Osteoblast (primary cell): ENCODE data around the gene PRKN. TPM values are rescaled to one million over a fixed set of nuclear protein-coding genes. Genes with fewer than 3 reads are reported as not detected.

ENCODE experiments used
- DNase-seq: peaks from one replicate; pipeline ENCODE4 v3.0.0; 2011; ENCODE audit warnings: low spot score, mixed read lengths; ENCODE audit not compliant: insufficient read length; ENCODE audit errors: missing footprints
- H2AFZ ChIP-seq: 2 replicates; pipeline ENCODE4 v1.6.0; 2011; ENCODE audit warnings: mild to moderate bottlenecking, low read length
- H3K27ac ChIP-seq: 2 replicates; pipeline ENCODE4 v1.5.1; 2011; ENCODE audit warnings: mild to moderate bottlenecking, low read depth, low read length, moderate library complexity
- H3K27me3 ChIP-seq: 2 replicates; pipeline ENCODE4 v1.6.0; 2012; ENCODE audit warnings: mild to moderate bottlenecking, control low read depth, inconsistent platforms, low read length, moderate library complexity; ENCODE audit not compliant: insufficient read depth
- H3K36me3 ChIP-seq: 2 replicates; pipeline ENCODE4 v1.5.1; 2011; ENCODE audit warnings: mild to moderate bottlenecking, low read length, control low read depth, moderate library complexity; ENCODE audit not compliant: insufficient read depth
- H3K4me1 ChIP-seq: 2 replicates; pipeline ENCODE4 v1.5.1; 2011; ENCODE audit warnings: mild to moderate bottlenecking, low read length, control low read depth, moderate library complexity; ENCODE audit not compliant: insufficient read depth
- H3K4me2 ChIP-seq: 2 replicates; pipeline ENCODE4 v1.6.0; 2011; ENCODE audit warnings: mild to moderate bottlenecking, low read length; ENCODE audit not compliant: insufficient read depth
- H3K4me3 ChIP-seq: fragments of 200-600 bp; sonication (generic); 3 replicates; pipeline ENCODE4 v1.5.1; 2012; ENCODE audit warnings: mild to moderate bottlenecking, low read length, inconsistent platforms; ENCODE audit not compliant: insufficient read depth
- H3K79me2 ChIP-seq: 2 replicates; pipeline ENCODE4 v1.6.0; 2012; ENCODE audit warnings: mild to moderate bottlenecking, low read length, control low read depth, inconsistent platforms; ENCODE audit not compliant: insufficient read depth
- H3K9me3 ChIP-seq: 2 replicates; pipeline ENCODE4 v1.5.1; 2011; ENCODE audit warnings: low read depth, low read length, control low read depth
- H4K20me1 ChIP-seq: 2 replicates; pipeline ENCODE4 v1.6.0; 2012; ENCODE audit warnings: mild to moderate bottlenecking, low read length, control low read depth; ENCODE audit not compliant: insufficient read depth
- total RNA-seq: library from RNA; depleted of rRNA; stranded (reverse); fragments of >200 nt; gene quantifications from 2 replicates; pipeline ENCODE4 v1.2.3, GENCODE V29; 2012
- TF ChIP-seq, protein P1 (sequence below): IDR thresholded peaks from 2 replicates; pipeline ENCODE4 v1.5.1; 2011; ENCODE audit warnings: mild to moderate bottlenecking, low read depth, low read length, moderate library complexity; ENCODE audit errors: extremely low read depth

Gene PRKN
- total RNA-seq, 1 donor: 2.9 TPM

DNA sequence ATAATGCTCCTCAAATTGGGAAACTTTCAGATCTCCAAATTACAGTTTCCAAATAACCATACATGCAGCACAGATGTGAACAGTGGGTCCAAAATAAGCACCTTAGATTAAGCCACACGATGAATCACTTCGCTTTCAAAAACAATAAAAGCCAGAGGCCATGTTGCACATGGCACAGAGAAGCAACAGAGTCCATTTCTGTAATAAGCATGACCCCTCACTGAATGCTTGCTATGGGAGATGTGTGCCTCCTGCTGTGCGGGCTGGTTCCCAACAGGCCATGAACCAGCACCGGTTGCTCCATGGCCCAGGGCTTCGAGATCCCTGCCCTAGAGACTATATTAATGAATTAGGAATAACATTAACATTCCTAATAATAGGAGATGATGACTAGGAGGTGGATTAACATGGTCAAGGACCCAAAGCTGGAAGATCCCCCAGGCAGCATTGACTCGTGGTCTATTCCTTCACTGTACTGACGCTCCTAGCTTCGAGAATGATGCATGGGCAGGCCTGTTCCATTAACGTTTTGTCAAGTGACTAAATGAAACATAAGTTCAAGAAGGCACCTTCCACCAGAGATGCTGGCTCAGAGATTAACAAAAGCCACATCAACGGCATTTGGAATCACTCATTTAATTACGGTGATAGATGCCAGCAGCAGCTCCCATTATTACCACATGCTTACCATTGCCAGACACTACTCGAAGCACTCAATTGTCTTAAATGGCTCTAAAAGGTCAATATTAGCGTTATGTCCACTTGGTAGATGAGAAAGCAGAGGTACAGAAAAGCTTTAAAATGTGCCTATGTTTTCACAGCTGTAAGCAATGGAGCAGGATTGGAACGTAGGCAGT lies 983.1 kb downstream of the PRKN start:
- Histone ChIP-seq H3K27me3 (no peaks in the 10 kb centered on the region), H3K36me3 (no peaks in the 10 kb centered on the region), H3K4me2 (no peak overlapping the region), H3K4me1 (no peaks in the 10 kb centered on the region), H4K20me1 (no peaks in the 10 kb centered on the region), H3K4me3 (no peak overlapping the region), H3K9me3 (peaks cover 3% of the 10 kb centered on the region), H2AFZ (no peak overlapping the region), H3K27ac (no peak overlapping the region), H3K79me2 (no peaks in the 10 kb centered on the region)
- TF ChIP-seq, protein P1, sequence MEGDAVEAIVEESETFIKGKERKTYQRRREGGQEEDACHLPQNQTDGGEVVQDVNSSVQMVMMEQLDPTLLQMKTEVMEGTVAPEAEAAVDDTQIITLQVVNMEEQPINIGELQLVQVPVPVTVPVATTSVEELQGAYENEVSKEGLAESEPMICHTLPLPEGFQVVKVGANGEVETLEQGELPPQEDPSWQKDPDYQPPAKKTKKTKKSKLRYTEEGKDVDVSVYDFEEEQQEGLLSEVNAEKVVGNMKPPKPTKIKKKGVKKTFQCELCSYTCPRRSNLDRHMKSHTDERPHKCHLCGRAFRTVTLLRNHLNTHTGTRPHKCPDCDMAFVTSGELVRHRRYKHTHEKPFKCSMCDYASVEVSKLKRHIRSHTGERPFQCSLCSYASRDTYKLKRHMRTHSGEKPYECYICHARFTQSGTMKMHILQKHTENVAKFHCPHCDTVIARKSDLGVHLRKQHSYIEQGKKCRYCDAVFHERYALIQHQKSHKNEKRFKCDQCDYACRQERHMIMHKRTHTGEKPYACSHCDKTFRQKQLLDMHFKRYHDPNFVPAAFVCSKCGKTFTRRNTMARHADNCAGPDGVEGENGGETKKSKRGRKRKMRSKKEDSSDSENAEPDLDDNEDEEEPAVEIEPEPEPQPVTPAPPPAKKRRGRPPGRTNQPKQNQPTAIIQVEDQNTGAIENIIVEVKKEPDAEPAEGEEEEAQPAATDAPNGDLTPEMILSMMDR: no peak
- DNase-seq: no peak

DNA sequence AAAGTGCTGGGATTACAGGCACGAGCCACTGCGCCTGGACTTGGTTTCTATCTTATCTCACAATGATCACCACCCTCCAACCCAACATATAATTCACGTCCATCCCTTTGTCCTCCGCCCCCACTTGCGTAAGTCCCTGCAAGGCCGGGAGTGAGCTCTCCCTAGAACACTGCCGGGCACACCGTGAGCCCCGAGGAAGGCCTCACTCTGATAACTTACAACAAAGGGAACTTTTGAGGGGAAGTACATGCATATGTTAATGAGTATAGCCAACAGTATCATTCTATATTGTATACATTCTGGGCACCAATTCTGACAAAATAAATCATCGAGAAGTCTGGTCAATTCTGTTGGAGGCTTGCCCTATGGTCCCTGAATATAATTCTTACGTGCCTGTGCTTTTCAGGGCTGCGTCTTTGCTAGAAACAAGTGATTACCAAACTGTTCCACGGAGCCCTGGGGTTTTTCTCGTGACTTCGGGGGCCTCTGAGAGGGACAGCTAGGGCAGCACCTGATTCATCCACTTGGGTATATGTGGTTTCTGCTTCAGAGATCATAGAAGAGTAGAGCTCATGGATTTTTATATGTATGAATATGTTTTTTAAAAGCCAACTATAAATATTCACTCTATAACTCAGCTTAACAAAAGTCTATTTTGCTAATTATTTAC lies 983.9 kb downstream of the PRKN start:
- TF ChIP-seq, protein P1: no peak
- no peak for DNase-seq
- no peaks in the 10 kb centered on the region for H3K27me3 ChIP-seq
- H3K4me1 ChIP-seq: no peaks in the 10 kb centered on the region
- H3K9me3 ChIP-seq: peaks cover 3% of the 10 kb centered on the region
- H3K4me2 ChIP-seq: no peak overlapping the region
- no peaks in the 10 kb centered on the region for H3K79me2 ChIP-seq
- H4K20me1 ChIP-seq: no peaks in the 10 kb centered on the region
- H3K4me3 ChIP-seq: no peak overlapping the region
- H3K27ac ChIP-seq: no peak overlapping the region
- H3K36me3 ChIP-seq: no peaks in the 10 kb centered on the region
- H2AFZ ChIP-seq: no peak overlapping the region

DNA sequence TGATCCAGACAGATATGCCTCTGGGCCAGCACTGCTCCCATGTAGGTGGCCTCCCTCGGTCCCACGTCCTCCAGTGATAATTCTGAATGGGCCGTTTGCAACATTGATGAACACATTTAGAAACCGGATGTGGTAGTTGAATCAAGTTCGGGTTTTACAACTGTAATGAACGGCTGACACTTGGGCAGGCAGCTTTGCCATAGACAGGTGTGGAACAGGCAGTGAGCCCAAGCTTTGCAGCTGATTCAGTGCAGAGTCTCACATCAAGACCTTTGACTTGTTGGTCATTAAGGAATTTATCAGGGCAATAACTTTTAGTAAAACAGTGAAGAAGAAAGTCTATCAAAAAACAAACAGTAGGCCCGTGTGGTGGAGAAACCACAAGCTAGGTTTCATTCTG lies 987.1 kb downstream of the PRKN start:
- H4K20me1 ChIP-seq: no peaks in the 10 kb centered on the region
- H2AFZ ChIP-seq: no peak overlapping the region
- H3K27me3 ChIP-seq: no peaks in the 10 kb centered on the region
- no peak overlapping the region for H3K4me2 ChIP-seq
- TF ChIP-seq, protein P1: no peak
- H3K36me3 ChIP-seq: no peaks in the 10 kb centered on the region
- peaks cover 3% of the 10 kb centered on the region for H3K9me3 ChIP-seq
- no peak overlapping the region for H3K4me3 ChIP-seq
- no peaks in the 10 kb centered on the region for H3K79me2 ChIP-seq
- DNase-seq: no peak
- H3K4me1 ChIP-seq: no peaks in the 10 kb centered on the region
- no peak overlapping the region for H3K27ac ChIP-seq

DNA sequence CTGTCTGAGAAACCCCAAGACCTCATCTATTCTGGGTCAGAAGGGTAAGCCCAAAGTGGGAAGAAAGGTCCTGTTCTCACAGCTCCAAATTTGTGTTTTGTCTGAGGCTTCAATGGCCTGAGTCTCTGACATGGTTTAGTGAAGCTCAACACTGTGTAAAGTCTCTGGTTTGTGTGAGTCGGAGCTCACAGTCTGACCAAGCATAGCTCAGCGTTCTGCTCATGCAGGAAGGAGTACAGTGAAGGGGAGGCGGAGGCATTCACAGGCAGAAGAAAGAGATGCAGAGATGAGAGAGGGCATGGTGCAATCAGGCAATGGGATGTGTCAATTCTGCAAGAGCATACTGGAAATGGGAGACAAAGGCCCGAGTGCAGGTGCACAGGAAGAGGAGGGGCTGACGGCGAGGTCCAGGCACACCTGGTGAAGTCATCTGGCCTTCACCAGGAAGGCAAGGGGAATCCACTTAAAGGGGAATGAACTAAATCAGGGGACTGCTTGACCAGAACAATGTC lies 990.7 kb downstream of the PRKN start:
- TF ChIP-seq, protein P1: no peak
- Histone ChIP-seq H3K79me2 (no peaks in the 10 kb centered on the region), H3K4me3 (no peak overlapping the region), H3K27ac (no peak overlapping the region), H3K27me3 (no peaks in the 10 kb centered on the region), H3K9me3 (no peaks in the 10 kb centered on the region), H2AFZ (no peak overlapping the region), H3K36me3 (no peaks in the 10 kb centered on the region), H3K4me1 (no peaks in the 10 kb centered on the region), H4K20me1 (no peaks in the 10 kb centered on the region), H3K4me2 (no peak overlapping the region)
- no peak for DNase-seq
